Neural cell (in vitro differentiated cells): ENCODE data around the gene SCN4B. TPM values are rescaled to one million over a fixed set of nuclear protein-coding genes. Genes with fewer than 3 reads are reported as not detected.

Experiments
- H2AFZ ChIP-seq: fragments of 200-600, 300-800 bp; sonication (generic), shearing (Covaris generic); 2 replicates; pipeline ENCODE4 v1.6.0; 2014; ENCODE audit warnings: low read depth, mild to moderate bottlenecking, antibody characterized with exemption, low read length, moderate library complexity
- H3F3A ChIP-seq: fragments of 200-600 bp; shearing (Covaris generic); 2 replicates; pipeline ENCODE4 v1.6.1; 2016; ENCODE audit warnings: mild to moderate bottlenecking, moderate library complexity, mixed read lengths, antibody characterized with exemption, low read length; ENCODE audit not compliant: insufficient read depth, poor library complexity, severe bottlenecking
- H3K27ac ChIP-seq: fragments of 200-600, 300-800 bp; sonication (generic), shearing (Covaris generic); 2 replicates; pipeline ENCODE4 v1.5.1; 2014; ENCODE audit warnings: mild to moderate bottlenecking, low read length, moderate library complexity
- H3K27me3 ChIP-seq: fragments of 300-800, 200-600 bp; sonication (generic), shearing (Covaris generic); 2 replicates; pipeline ENCODE4 v1.6.0; 2014; ENCODE audit warnings: mild to moderate bottlenecking, low read depth, low read length, moderate library complexity; ENCODE audit not compliant: insufficient read depth
- H3K36me3 ChIP-seq: fragments of 300-800, 200-600 bp; sonication (generic), shearing (Covaris generic); 2 replicates; pipeline ENCODE4 v1.5.1; 2014; ENCODE audit warnings: mild to moderate bottlenecking, antibody characterized with exemption, low read length, moderate library complexity; ENCODE audit not compliant: insufficient read depth
- H3K4me2 ChIP-seq: fragments of 300-800, 200-600 bp; sonication (generic), shearing (Covaris generic); 2 replicates; pipeline ENCODE4 v1.6.0; 2014; ENCODE audit warnings: mild to moderate bottlenecking, low read length
- H3K4me3 ChIP-seq: fragments of 300-800, 200-600 bp; sonication (generic), shearing (Covaris generic); 2 replicates; pipeline ENCODE4 v1.5.1; 2014; ENCODE audit warnings: mild to moderate bottlenecking, low read length, moderate library complexity
- H3K79me2 ChIP-seq: fragments of 200-600 bp; shearing (Covaris generic); replicated peaks from 2 replicates; pipeline ENCODE4 v1.6.0; 2014; ENCODE audit warnings: mild to moderate bottlenecking, low read length, moderate library complexity; ENCODE audit not compliant: insufficient read depth
- H3K9ac ChIP-seq: fragments of 300-800, 200-600 bp; sonication (generic), shearing (Covaris generic); 2 replicates; pipeline ENCODE4 v1.6.1; 2016; ENCODE audit warnings: mild to moderate bottlenecking, low read length, mixed read lengths
- H3K9me2 ChIP-seq: fragments of 200-600 bp; shearing (Covaris generic); 2 replicates; pipeline ENCODE4 v1.6.1; 2016; ENCODE audit warnings: mild to moderate bottlenecking, low read length, mixed read lengths; ENCODE audit not compliant: insufficient read depth
- H3K9me3 ChIP-seq: fragments of 200-600, 300-800 bp; sonication (generic), shearing (Covaris generic); 2 replicates; pipeline ENCODE4 v1.6.1; 2016; ENCODE audit warnings: mild to moderate bottlenecking, mixed run types, low read length, moderate library complexity, mixed read lengths
- H4K20me1 ChIP-seq: fragments of 200-600 bp; shearing (Covaris generic); 2 replicates; pipeline ENCODE4 v1.6.1; 2016; ENCODE audit warnings: mild to moderate bottlenecking, mixed run types; ENCODE audit not compliant: insufficient read depth
- EP300 ChIP-seq: fragments of 450-650 bp; conservative IDR thresholded peaks from 2 replicates; pipeline ENCODE4 v1.6.1; 2014; ENCODE audit warnings: antibody characterized with exemption, mild to moderate bottlenecking, moderate library complexity; ENCODE audit not compliant: poor library complexity, severe bottlenecking
- EZH2 ChIP-seq: fragments of 200-600, 300-800 bp; shearing (Covaris generic), sonication (generic); IDR thresholded peaks from 2 replicates; pipeline ENCODE4 v1.6.1; 2014; ENCODE audit warnings: antibody characterized with exemption, low read length, borderline replicate concordance, mild to moderate bottlenecking; ENCODE audit not compliant: insufficient read depth, poor library complexity, severe bottlenecking
- MXI1 ChIP-seq: fragments of 450-650 bp; conservative IDR thresholded peaks from 2 replicates; pipeline ENCODE4 v1.6.1; 2014; ENCODE audit warnings: antibody characterized with exemption, mild to moderate bottlenecking; ENCODE audit not compliant: poor library complexity, severe bottlenecking
- POLR2AphosphoS5 ChIP-seq: IDR thresholded peaks from 2 replicates; pipeline ENCODE4 v1.6.1; 2012
- RAD21 ChIP-seq: fragments of 450-650 bp; conservative IDR thresholded peaks from 2 replicates; pipeline ENCODE4 v1.6.1; 2014; ENCODE audit warnings: antibody characterized with exemption, mild to moderate bottlenecking, moderate library complexity
- SMC3 ChIP-seq: fragments of 450-650 bp; conservative IDR thresholded peaks from 2 replicates; pipeline ENCODE4 v1.6.1; 2014; ENCODE audit warnings: antibody characterized with exemption, mild to moderate bottlenecking, moderate library complexity; ENCODE audit not compliant: poor library complexity
- TAF1 ChIP-seq: IDR thresholded peaks from 2 replicates; pipeline ENCODE4 v1.6.1; 2012; ENCODE audit warnings: low read depth
- polyA plus RNA-seq: library from polyadenylated mRNA; depleted of rRNA; stranded (reverse); fragments of >200 nt; gene quantifications from 2 replicates; pipeline ENCODE4 v1.2.3, GENCODE V29; 2014
- TF ChIP-seq, protein P1 (sequence below): IDR thresholded peaks from 2 replicates; pipeline ENCODE4 v1.6.1; 2012; ENCODE audit warnings: borderline replicate concordance
- TF ChIP-seq, protein P2 (sequence below): fragments of 450-650 bp; IDR thresholded peaks from 2 replicates; pipeline ENCODE4 v1.5.1; 2014; ENCODE audit warnings: antibody characterized with exemption, mild to moderate bottlenecking, moderate library complexity; ENCODE audit not compliant: poor library complexity, severe bottlenecking

SCN4B gene
- polyA plus RNA-seq, 1 donor from 2014 or later, result 0.61 TPM

DNA sequence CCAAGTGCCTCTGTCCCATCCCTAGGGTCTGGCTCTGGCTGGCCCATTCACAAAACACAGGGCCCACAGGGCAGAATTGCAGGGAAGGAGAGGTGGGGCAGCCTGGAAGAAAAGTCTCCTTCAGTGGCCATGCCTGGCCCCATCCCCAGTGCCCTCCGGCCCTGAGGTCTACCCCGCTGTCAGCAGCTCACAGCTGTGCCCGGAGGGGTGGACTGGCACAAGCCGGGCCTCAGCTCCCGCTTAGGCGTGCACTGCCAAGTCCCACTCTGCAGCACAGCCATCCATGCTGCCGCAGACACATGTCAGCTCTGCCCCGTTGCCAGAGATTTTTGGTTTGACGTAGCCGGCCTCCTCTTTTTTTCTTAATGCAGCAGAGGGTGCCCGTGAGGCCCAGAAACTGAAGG is 27.7 kb upstream of the SCN4B start:
- Histone ChIP-seq H3K9ac (peak overlapping the region; percentile 43), H4K20me1 (no peaks in the 10 kb centered on the region), H3K36me3 (no peaks in the 10 kb centered on the region), H3K79me2 (no peaks in the 10 kb centered on the region), H3K9me2 (no peaks in the 10 kb centered on the region), H3K4me3 (peak overlapping the region; percentile 55), H2AFZ (no peak overlapping the region), H3K9me3 (no peaks in the 10 kb centered on the region), H3K27me3 (no peaks in the 10 kb centered on the region), H3F3A (no peaks in the 10 kb centered on the region), H3K27ac (no peak overlapping the region), H3K4me2 (no peak overlapping the region)
- TF ChIP-seq, protein P1, sequence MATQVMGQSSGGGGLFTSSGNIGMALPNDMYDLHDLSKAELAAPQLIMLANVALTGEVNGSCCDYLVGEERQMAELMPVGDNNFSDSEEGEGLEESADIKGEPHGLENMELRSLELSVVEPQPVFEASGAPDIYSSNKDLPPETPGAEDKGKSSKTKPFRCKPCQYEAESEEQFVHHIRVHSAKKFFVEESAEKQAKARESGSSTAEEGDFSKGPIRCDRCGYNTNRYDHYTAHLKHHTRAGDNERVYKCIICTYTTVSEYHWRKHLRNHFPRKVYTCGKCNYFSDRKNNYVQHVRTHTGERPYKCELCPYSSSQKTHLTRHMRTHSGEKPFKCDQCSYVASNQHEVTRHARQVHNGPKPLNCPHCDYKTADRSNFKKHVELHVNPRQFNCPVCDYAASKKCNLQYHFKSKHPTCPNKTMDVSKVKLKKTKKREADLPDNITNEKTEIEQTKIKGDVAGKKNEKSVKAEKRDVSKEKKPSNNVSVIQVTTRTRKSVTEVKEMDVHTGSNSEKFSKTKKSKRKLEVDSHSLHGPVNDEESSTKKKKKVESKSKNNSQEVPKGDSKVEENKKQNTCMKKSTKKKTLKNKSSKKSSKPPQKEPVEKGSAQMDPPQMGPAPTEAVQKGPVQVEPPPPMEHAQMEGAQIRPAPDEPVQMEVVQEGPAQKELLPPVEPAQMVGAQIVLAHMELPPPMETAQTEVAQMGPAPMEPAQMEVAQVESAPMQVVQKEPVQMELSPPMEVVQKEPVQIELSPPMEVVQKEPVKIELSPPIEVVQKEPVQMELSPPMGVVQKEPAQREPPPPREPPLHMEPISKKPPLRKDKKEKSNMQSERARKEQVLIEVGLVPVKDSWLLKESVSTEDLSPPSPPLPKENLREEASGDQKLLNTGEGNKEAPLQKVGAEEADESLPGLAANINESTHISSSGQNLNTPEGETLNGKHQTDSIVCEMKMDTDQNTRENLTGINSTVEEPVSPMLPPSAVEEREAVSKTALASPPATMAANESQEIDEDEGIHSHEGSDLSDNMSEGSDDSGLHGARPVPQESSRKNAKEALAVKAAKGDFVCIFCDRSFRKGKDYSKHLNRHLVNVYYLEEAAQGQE, result no peak
- TF ChIP-seq, protein P2, sequence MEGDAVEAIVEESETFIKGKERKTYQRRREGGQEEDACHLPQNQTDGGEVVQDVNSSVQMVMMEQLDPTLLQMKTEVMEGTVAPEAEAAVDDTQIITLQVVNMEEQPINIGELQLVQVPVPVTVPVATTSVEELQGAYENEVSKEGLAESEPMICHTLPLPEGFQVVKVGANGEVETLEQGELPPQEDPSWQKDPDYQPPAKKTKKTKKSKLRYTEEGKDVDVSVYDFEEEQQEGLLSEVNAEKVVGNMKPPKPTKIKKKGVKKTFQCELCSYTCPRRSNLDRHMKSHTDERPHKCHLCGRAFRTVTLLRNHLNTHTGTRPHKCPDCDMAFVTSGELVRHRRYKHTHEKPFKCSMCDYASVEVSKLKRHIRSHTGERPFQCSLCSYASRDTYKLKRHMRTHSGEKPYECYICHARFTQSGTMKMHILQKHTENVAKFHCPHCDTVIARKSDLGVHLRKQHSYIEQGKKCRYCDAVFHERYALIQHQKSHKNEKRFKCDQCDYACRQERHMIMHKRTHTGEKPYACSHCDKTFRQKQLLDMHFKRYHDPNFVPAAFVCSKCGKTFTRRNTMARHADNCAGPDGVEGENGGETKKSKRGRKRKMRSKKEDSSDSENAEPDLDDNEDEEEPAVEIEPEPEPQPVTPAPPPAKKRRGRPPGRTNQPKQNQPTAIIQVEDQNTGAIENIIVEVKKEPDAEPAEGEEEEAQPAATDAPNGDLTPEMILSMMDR, result peak; percentile 47
- TF ChIP-seq POLR2AphosphoS5 (peak; percentile 11), EZH2 (no peak), MXI1 (peak; percentile 84)

DNA sequence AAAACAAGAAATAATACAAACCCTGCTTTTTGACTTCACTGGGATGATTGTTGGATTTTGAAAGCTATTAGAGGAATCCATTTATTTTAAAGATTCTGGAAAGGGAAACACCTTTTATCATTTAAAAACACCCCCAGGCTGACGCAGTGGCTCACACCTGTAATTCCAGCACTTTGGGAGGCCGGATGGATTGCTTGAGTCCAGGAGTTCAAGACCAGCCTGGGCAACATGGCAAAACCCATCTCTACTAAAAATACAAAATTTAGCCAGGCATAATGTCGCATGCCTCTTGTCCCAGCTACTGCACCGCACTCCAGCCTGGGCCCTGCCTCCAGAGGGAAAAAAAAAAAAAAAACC is 24.1 kb upstream of the SCN4B start:
- Histone ChIP-seq H4K20me1 (no peaks in the 10 kb centered on the region), H3K9me2 (no peaks in the 10 kb centered on the region), H3K27me3 (no peaks in the 10 kb centered on the region), H2AFZ (no peak overlapping the region), H3K9ac (no peak overlapping the region), H3K4me3 (peak overlapping the region; percentile 68), H3K4me2 (no peak overlapping the region), H3K79me2 (no peaks in the 10 kb centered on the region), H3K36me3 (no peaks in the 10 kb centered on the region), H3K9me3 (no peaks in the 10 kb centered on the region), H3F3A (no peaks in the 10 kb centered on the region), H3K27ac (no peak overlapping the region)
- TF ChIP-seq MXI1 (no peak), SMC3 (no peak), TAF1 (no peak), EZH2 (no peak), EP300 (no peak), POLR2AphosphoS5 (no peak), RAD21 (no peak)
- TF ChIP-seq, protein P2, result no peak
- TF ChIP-seq, protein P1, result no peak
